ENCODE measurements around the gene B3GNT7.

Gene B3GNT7

GRCh38 chr2:231360401-231360800 lies 35.1 kb upstream of the B3GNT7 start:
- no peak overlapping the region for H3K27ac ChIP-seq
- TF ChIP-seq ZFX (IDR thresholded peaks at IDR 0.05; ENCODE audit: borderline replicate concordance) (no peak), CTCF (IDR thresholded peaks at IDR 0.05) (no peak)

DNA sequence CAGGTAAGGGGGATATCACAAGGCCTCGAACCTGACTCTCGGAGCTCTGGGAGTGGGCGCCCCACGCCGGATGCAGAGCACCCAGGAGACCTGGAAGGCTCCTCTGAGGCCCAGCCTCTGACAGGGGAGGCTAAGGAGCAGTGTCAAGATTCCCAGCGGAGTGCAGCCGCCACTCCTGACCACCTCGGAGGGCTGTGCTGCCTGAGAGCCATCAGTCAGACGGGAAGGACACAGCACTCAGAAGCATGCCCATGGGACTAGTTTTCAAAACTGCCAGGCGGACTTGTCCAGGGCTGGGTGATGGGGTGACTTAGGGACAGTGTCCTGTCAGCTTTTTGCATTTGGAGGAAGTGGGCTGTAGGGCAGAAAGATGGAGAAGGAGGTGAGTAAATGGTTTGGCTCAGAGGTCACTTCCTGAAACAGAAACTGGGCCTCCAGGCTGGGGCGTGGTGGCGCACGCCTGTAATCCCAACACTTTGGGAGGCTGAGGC lies 34.6 kb upstream of the B3GNT7 start:
- H3K27ac ChIP-seq, result no peak overlapping the region
- no peak for TF ChIP-seq ZFX (IDR thresholded peaks at IDR 0.05; ENCODE audit: borderline replicate concordance)
- no peak for TF ChIP-seq CTCF (IDR thresholded peaks at IDR 0.05)

- TF ChIP-seq CTCF (IDR thresholded peaks at IDR 0.05) (no peak), ZFX (IDR thresholded peaks at IDR 0.05; ENCODE audit: borderline replicate concordance) (no peak)
- no peak overlapping the region for H3K27ac ChIP-seq
Observed at GRCh38 chr2:231361701-231362554, 33.6 kb upstream of the B3GNT7 start.

GRCh38 chr2:231362555-231363184 lies 32.8 kb upstream of the B3GNT7 start:
- TF ChIP-seq ZFX (IDR thresholded peaks at IDR 0.05; ENCODE audit: borderline replicate concordance), result no peak
- no peak for TF ChIP-seq CTCF (IDR thresholded peaks at IDR 0.05)
- no peak overlapping the region for H3K27ac ChIP-seq

- no peak for TF ChIP-seq ZFX (IDR thresholded peaks at IDR 0.05; ENCODE audit: borderline replicate concordance)
- no peak for TF ChIP-seq CTCF (IDR thresholded peaks at IDR 0.05)
- H3K27ac ChIP-seq, result no peak overlapping the region
Observed at GRCh38 chr2:231364061-231364460, 31.4 kb upstream of the B3GNT7 start.

DNA sequence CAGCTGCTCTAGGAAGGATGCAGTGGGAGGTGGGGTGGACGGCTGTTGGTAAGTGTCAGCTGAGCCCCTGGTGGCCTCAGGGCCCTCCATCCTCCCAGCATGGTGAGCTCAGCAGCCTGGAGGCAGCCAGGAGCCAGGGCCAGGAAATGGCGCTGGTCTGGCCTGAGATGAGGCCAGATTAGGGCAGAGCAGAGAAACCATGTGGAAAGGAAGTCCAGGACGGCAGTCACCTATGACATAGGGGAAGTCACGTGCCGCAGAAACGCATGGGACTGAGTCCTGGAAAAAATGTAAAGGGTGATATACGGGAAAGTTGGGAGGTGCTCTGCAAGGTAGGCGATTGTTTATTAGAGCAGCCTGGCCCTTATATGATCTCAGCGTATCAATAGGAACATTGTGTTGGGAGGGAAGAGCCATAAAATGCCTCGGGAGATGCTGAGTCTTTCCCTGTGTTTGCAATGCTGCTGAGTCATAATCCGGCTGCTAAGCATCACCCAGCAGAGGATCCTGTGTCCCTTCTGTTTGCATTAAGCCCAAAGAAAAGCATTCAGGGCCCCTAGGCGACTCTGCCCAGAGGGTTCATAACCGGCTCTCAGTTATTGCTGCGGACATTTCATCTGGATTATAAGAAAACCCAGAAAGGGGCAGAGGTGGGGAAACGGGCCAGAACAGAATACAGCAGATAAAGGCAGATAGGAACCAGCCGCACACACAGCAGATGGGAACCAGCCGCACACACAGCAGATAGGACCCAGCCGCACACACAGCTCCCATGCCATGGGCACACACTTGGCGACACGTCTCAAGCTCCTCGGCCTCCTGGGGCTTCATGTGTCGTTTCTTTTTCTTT lies 30.3 kb upstream of the B3GNT7 start:
- no peak for TF ChIP-seq CTCF (IDR thresholded peaks at IDR 0.05)
- no peak for TF ChIP-seq ZFX (IDR thresholded peaks at IDR 0.05; ENCODE audit: borderline replicate concordance)
- peak overlapping the region; percentile 64 for H3K27ac ChIP-seq

Data from 22Rv1 (cell line).